ENCODE data around the gene LEUTX. TPM values are rescaled to one million over a fixed set of nuclear protein-coding genes. Genes with fewer than 3 reads are reported as not detected.
A peak's percentile ranks its signal among the peaks of the same experiment; 100 is the strongest.

The LEUTX gene
- total RNA-seq, 6 experiments from 2014 or later, result not detected

GRCh38 chr19:39832341-39833083, 53.9 kb downstream of the LEUTX start:
- intact Hi-C loops (cut with DNase I), result no loop called here
- Histone ChIP-seq H3K27ac (peak overlapping the region in 1 of 3 donors; percentile 73), H3K36me3 (peaks cover 0 to 40% (median 9%) of the 10 kb centered on the region in 4 donors), H3K9me3 (no peaks in the 10 kb centered on the region), H3K27me3 (no peaks in the 10 kb centered on the region), H3K4me3 (peak overlapping the region; percentile 89 to 100 (median 94)), H3K4me1 (peaks cover 0 to 16% (median 3%) of the 10 kb centered on the region in 4 donors)
- 52% methylated on average over 3 of the region's 5 CpGs for WGBS (ENCODE audit: insufficient coverage, low coverage, low lambda C conversion rate, missing lambda C conversion rate)
- no peak for DNase-seq
- no peak for ATAC-seq
- no peak for TF ChIP-seq CTCF (IDR thresholded peaks at IDR 0.05)
- TF ChIP-seq POLR2A (IDR thresholded peaks at IDR 0.05), result no peak

GRCh38 chr19:39833160-39833463, 54.5 kb downstream of the LEUTX start:
- Histone ChIP-seq H3K4me3 (peak overlapping the region; percentile 89 to 100 (median 94)), H3K4me1 (peaks cover 0 to 16% (median 3%) of the 10 kb centered on the region in 4 donors), H3K27ac (peak overlapping the region in 2 of 3 donors; percentile 44 to 73), H3K27me3 (no peaks in the 10 kb centered on the region), H3K36me3 (peaks cover 0 to 46% (median 14%) of the 10 kb centered on the region in 4 donors), H3K9me3 (no peaks in the 10 kb centered on the region)
- TF ChIP-seq CTCF (IDR thresholded peaks at IDR 0.05) (no peak), POLR2A (IDR thresholded peaks at IDR 0.05) (no peak)
- no peak for DNase-seq
- WGBS (ENCODE audit: insufficient coverage, low coverage, low lambda C conversion rate, missing lambda C conversion rate), result 10% methylated on average over 2 of the region's 24 CpGs
- no peak for ATAC-seq
- intact Hi-C loops (cut with DNase I), result no loop called here

- peak; percentile 98 to 99 (median 98) for DNase-seq
- ATAC-seq, result peak; percentile 92 to 95 (median 93)
- Histone ChIP-seq H3K27me3 (no peaks in the 10 kb centered on the region), H3K27ac (peak within 1 kb of the TSS; percentile 44 to 73 (median 52)), H3K36me3 (peaks cover 0 to 52% (median 17%) of the 10 kb centered on the region in 4 donors), H3K4me3 (peak within 1 kb of the TSS; percentile 89 to 100 (median 94)), H3K9me3 (no peaks in the 10 kb centered on the region), H3K4me1 (peaks cover 0 to 16% (median 3%) of the 10 kb centered on the region in 4 donors)
- TF ChIP-seq POLR2A (IDR thresholded peaks at IDR 0.05) (no peak), CTCF (IDR thresholded peaks at IDR 0.05) (no peak)
- intact Hi-C loops (cut with DNase I), result no loop called here
- 0% methylated on average over 3 of the region's 59 CpGs for WGBS (ENCODE audit: insufficient coverage, low coverage, low lambda C conversion rate, missing lambda C conversion rate)
These were observed 55.0 kb downstream of the LEUTX start, which contains the start of gene DYRK1B for GRCh38 chr19:39833464-39834286. Gene DYRK1B (minus strand): TSS chr19:39834162. CDS start chr19:39831867, 2,295 bp downstream.

- intact Hi-C loops (cut with DNase I), result no loop called here
- TF ChIP-seq POLR2A (IDR thresholded peaks at IDR 0.05) (no peak), CTCF (IDR thresholded peaks at IDR 0.05) (no peak)
- no peak for ATAC-seq
These were observed 55.7 kb downstream of the LEUTX start for GRCh38 chr19:39834287-39834841.

More at GRCh38 chr19:39834287-39834841, 55.7 kb downstream of the LEUTX start:
- no peaks in the 10 kb centered on the region for H3K9me3 ChIP-seq
- H3K4me1 ChIP-seq, result peaks cover 0 to 16% (median 3%) of the 10 kb centered on the region in 4 donors
- peak overlapping the region; percentile 89 to 100 (median 94) for H3K4me3 ChIP-seq
- H3K36me3 ChIP-seq, result peaks cover 0 to 56% (median 20%) of the 10 kb centered on the region in 4 donors
- H3K27me3 ChIP-seq, result no peaks in the 10 kb centered on the region
- DNase-seq, result no peak
- H3K27ac ChIP-seq, result peak overlapping the region in 1 of 3 donors; percentile 52
- 31% methylated on average over 9 of the region's 19 CpGs for WGBS (ENCODE audit: insufficient coverage, low coverage, low lambda C conversion rate, missing lambda C conversion rate)

Small RNAs within 50 kb of the gene (microRNA-seq; reads per million reads assigned to microRNA genes)
- 0 reads per million in 2 donors for gene MIR6719

Small RNAs within 50 kb of the gene (small RNA-seq; reads per million reads assigned to genes)
- gene MIR6719, result 0 reads per million in 2 experiments

Other genes with a start within 250 kb of the LEUTX start
- gene EID2B, start 246.0 kb upstream of the LEUTX start, total RNA-seq, result under 1 TPM; 0.18 to 0.78 (median 0.46) TPM
- gene EID2, start 238.7 kb upstream of the LEUTX start, total RNA-seq, result 1 to 10 TPM; 4.3 to 7.6 (median 5.4) TPM
- gene LGALS13, start 176.3 kb upstream of the LEUTX start, total RNA-seq, result not detected
- gene LGALS16, start 122.9 kb upstream of the LEUTX start, total RNA-seq, result not detected
- gene LGALS14, start 74.4 kb upstream of the LEUTX start, total RNA-seq, result not detected
- gene CLC, start 40.8 kb upstream of the LEUTX start, total RNA-seq, result not detected
- gene DYRK1B, start 55.3 kb downstream of the LEUTX start, total RNA-seq, result 1 to 10 TPM; 2.5 to 6.3 (median 4.4) TPM
- 10 to 100 TPM; 46.1 to 76.2 (median 51.4) TPM for gene FBL, start 67.5 kb downstream of the LEUTX start, total RNA-seq
- gene FCGBP, start 155.8 kb downstream of the LEUTX start, total RNA-seq, result 10 to 100 TPM in 1 of 6 experiments, 1 to 10 TPM in 5; 3.8 to 31.6 (median 3.9) TPM
- gene PSMC4, start 192.3 kb downstream of the LEUTX start, total RNA-seq, result 100 to 1,000 TPM in 1 of 6 experiments, 10 to 100 TPM in 5; 40.0 to 106 (median 52.5) TPM
- 1 to 10 TPM; 1.5 to 5.4 (median 3.5) TPM for gene ZNF546, start 218.2 kb downstream of the LEUTX start, total RNA-seq

All from right lobe of liver (tissue), 6 donors.